ENCODE measurements around the gene FTO. TPM values are rescaled to one million over a fixed set of nuclear protein-coding genes. Genes with fewer than 3 reads are reported as not detected.

Gene FTO
- total RNA-seq, 1 experiment from 2014 or later = 57.4 TPM

DNA sequence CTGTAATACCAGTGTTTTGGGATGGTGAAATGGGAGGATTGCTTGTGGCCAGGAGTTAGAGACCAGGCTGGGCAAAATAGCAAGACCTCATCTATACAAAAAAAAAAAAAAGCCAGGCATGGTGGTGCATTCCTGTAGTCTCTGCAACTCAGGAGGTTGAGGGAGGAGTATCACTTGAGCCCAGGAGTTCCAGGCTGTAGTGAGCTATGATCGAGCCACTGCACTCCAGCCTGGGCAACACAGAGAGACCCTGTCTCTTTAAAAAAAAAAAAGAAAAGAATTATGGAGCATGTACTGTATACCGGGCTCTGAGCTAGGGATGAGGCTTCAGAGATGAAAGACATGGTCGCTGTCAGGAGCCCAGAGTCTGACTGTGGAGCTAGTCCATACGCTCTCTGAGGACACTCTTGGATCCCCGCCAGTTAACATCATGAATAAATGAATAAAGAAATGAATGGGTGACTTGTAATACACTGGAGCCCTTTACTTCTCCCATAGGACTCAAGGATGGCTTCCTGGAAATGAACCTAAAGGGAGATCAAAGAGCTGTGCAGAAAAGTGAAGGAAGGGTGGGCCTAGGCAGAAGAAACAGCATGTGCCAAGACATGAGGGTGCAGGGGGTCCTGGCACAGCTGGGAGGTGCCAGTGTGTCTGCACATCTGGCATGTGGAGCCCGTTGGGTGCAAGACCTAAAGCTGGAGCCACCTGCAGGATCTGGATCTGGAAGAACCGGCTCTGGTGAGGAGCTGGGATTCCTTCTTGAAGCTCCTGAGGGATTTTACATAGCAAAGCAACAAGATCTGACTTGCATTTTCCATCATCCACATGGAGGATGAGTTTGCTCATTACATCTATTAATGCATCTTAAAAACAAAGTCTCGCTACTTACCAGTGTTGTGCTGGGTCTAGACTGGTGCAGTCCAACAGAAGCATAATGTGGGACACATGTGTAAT lies 462.2 kb downstream of the FTO start (continued):
- TF ChIP-seq, protein P1, sequence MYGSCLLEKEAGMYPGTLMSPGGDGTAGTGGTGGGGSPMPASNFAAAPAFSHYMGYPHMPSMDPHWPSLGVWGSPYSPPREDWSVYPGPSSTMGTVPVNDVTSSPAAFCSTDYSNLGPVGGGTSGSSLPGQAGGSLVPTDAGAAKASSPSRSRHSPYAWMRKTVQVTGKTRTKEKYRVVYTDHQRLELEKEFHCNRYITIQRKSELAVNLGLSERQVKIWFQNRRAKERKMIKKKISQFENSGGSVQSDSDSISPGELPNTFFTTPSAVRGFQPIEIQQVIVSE (CRISPR knock-in tag; IDR thresholded peaks at IDR 0.05; ENCODE audit: borderline replicate concordance) = no peak
- TF ChIP-seq, protein P2, sequence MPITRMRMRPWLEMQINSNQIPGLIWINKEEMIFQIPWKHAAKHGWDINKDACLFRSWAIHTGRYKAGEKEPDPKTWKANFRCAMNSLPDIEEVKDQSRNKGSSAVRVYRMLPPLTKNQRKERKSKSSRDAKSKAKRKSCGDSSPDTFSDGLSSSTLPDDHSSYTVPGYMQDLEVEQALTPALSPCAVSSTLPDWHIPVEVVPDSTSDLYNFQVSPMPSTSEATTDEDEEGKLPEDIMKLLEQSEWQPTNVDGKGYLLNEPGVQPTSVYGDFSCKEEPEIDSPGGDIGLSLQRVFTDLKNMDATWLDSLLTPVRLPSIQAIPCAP (CRISPR knock-in tag; IDR thresholded peaks at IDR 0.05) = no peak
- TF ChIP-seq GABPB1 (CRISPR knock-in tag; IDR thresholded peaks at IDR 0.05) = no peak
- TF ChIP-seq EMX1 (CRISPR knock-in tag; IDR thresholded peaks at IDR 0.05) = no peak
- TF ChIP-seq SMAD4 (CRISPR knock-in tag; IDR thresholded peaks at IDR 0.05) = no peak
- no peak for TF ChIP-seq PRRX2 (CRISPR knock-in tag; IDR thresholded peaks at IDR 0.05)

DNA sequence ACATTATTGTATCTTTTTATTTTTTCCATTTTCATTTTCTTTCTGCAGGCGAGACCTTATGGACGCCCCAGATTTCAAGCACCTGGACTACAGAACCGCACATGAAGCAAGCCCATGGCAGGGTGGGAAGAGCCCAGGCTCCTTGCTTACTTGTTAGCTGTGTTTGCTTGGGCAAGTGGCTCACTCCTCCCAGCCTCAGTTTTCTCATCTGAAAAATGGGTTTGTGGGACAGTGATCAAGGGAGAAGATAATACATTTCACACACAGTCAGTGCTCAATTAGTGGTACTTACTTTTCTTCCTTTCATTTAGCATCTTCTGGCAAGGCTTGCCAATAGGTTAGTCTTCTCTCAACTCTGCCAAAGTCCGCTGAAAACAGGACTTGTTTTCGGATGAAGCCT lies 465.2 kb downstream of the FTO start:
- H3K9me3 Mint-ChIP-seq = no peaks in the 10 kb centered on the region
- TF ChIP-seq, protein P2 (CRISPR knock-in tag; IDR thresholded peaks at IDR 0.05) = no peak
- TF ChIP-seq RORB (CRISPR knock-in tag; IDR thresholded peaks at IDR 0.05) (no peak), NFE2L1 (CRISPR knock-in tag; IDR thresholded peaks at IDR 0.05) (no peak), ZNF317 (CRISPR knock-in tag; IDR thresholded peaks at IDR 0.05; ENCODE audit: borderline replicate concordance, low read depth) (no peak), ESRRA (CRISPR knock-in tag; IDR thresholded peaks at IDR 0.05; ENCODE audit: borderline replicate concordance) (no peak), FOXJ3 (CRISPR knock-in tag; IDR thresholded peaks at IDR 0.05; ENCODE audit: borderline replicate concordance) (no peak)
- TF ChIP-seq, protein P3, sequence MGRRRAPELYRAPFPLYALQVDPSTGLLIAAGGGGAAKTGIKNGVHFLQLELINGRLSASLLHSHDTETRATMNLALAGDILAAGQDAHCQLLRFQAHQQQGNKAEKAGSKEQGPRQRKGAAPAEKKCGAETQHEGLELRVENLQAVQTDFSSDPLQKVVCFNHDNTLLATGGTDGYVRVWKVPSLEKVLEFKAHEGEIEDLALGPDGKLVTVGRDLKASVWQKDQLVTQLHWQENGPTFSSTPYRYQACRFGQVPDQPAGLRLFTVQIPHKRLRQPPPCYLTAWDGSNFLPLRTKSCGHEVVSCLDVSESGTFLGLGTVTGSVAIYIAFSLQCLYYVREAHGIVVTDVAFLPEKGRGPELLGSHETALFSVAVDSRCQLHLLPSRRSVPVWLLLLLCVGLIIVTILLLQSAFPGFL (CRISPR knock-in tag; IDR thresholded peaks at IDR 0.05; ENCODE audit: borderline replicate concordance) = no peak
- TF ChIP-seq, protein P4, sequence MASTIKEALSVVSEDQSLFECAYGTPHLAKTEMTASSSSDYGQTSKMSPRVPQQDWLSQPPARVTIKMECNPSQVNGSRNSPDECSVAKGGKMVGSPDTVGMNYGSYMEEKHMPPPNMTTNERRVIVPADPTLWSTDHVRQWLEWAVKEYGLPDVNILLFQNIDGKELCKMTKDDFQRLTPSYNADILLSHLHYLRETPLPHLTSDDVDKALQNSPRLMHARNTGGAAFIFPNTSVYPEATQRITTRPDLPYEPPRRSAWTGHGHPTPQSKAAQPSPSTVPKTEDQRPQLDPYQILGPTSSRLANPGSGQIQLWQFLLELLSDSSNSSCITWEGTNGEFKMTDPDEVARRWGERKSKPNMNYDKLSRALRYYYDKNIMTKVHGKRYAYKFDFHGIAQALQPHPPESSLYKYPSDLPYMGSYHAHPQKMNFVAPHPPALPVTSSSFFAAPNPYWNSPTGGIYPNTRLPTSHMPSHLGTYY (CRISPR knock-in tag; IDR thresholded peaks at IDR 0.05) = no peak
- TF ChIP-seq, protein P5, sequence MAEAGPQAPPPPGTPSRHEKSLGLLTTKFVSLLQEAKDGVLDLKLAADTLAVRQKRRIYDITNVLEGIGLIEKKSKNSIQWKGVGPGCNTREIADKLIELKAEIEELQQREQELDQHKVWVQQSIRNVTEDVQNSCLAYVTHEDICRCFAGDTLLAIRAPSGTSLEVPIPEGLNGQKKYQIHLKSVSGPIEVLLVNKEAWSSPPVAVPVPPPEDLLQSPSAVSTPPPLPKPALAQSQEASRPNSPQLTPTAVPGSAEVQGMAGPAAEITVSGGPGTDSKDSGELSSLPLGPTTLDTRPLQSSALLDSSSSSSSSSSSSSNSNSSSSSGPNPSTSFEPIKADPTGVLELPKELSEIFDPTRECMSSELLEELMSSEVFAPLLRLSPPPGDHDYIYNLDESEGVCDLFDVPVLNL (CRISPR knock-in tag; IDR thresholded peaks at IDR 0.05; ENCODE audit: borderline replicate concordance, low read depth) = no peak
- TF ChIP-seq, protein P1 (CRISPR knock-in tag; IDR thresholded peaks at IDR 0.05; ENCODE audit: borderline replicate concordance) = no peak
- H3K27me3 Mint-ChIP-seq (ENCODE audit: low read depth) = no peaks in the 10 kb centered on the region
- H3K4me3 Mint-ChIP-seq = no peak overlapping the region
- DNase-seq (ENCODE audit: low spot score) (no peak), ATAC-seq (no peak)
- H3K36me3 Mint-ChIP-seq = no peaks in the 10 kb centered on the region
- ChIA-PET CTCF (no interaction called here), POLR2A (no interaction called here)
- peaks cover 23% of the 10 kb centered on the region for H3K4me1 Mint-ChIP-seq
- H3K27ac Mint-ChIP-seq = no peak overlapping the region
